ENCODE results near the gene ST6GAL1.

DNA sequence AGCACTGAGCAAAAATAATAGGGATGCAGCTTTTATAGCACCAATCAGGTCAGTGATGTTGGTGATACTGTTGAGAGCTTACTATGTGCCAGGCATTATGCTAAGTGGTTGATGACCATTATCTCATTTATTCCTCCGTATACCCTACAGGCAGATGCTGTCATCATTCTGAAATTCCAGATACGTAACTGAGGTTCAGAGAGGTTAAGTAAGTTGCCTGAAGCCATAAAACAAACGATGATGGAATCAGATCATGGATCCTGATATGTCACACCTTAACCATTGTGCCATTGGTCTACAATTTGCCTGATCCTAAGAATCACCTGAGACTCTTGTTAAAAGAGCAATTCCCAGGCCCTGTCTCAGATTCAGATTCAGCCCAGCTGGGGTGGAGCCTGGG, 49.5 kb downstream of the ST6GAL1 start:
- TF ChIP-seq, protein P1, sequence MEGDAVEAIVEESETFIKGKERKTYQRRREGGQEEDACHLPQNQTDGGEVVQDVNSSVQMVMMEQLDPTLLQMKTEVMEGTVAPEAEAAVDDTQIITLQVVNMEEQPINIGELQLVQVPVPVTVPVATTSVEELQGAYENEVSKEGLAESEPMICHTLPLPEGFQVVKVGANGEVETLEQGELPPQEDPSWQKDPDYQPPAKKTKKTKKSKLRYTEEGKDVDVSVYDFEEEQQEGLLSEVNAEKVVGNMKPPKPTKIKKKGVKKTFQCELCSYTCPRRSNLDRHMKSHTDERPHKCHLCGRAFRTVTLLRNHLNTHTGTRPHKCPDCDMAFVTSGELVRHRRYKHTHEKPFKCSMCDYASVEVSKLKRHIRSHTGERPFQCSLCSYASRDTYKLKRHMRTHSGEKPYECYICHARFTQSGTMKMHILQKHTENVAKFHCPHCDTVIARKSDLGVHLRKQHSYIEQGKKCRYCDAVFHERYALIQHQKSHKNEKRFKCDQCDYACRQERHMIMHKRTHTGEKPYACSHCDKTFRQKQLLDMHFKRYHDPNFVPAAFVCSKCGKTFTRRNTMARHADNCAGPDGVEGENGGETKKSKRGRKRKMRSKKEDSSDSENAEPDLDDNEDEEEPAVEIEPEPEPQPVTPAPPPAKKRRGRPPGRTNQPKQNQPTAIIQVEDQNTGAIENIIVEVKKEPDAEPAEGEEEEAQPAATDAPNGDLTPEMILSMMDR (IDR thresholded peaks at IDR 0.05): no peak
- TF ChIP-seq POLR2A (IDR thresholded peaks at IDR 0.05): no peak
